HL-60 (cell line): ENCODE results near the gene IMPA2.

Source experiments
- DNase-seq, 2 experiments: peaks; one replicate each; pipeline ENCODE4 v3.0.0-alpha.2; 2010 to 2020; ENCODE audit warnings: low read depth in 1 of 2, low spot score in 1 of 2
- H3K27ac ChIP-seq: fragments of 250-450 bp; sonication (Bioruptor Pico); replicated peaks from 2 replicates; pipeline ENCODE4 v1.5.1; 2020; ENCODE audit warnings: mild to moderate bottlenecking, moderate library complexity
- H3K27me3 ChIP-seq: fragments of 250-450 bp; sonication (Bioruptor Pico); 2 replicates; pipeline ENCODE4 v1.5.1; 2021; ENCODE audit warnings: mild to moderate bottlenecking, moderate library complexity; ENCODE audit not compliant: insufficient read depth, poor library complexity, severe bottlenecking
- H3K4me3 ChIP-seq: replicated peaks from 2 replicates; pipeline ENCODE4 v1.5.1; 2011; ENCODE audit warnings: mild to moderate bottlenecking, control low read depth, low read length; ENCODE audit not compliant: insufficient read depth
- CTCF ChIP-seq: IDR thresholded peaks from one replicate; pipeline ENCODE4 v1.5.1; 2011; ENCODE audit warnings: low read length, control low read depth, inconsistent platforms; ENCODE audit not compliant: insufficient read depth
- GABPA ChIP-seq: IDR thresholded peaks from 2 replicates; pipeline ENCODE4 v1.6.1; 2012; ENCODE audit warnings: low read depth
- POLR2AphosphoS5 ChIP-seq: IDR thresholded peaks from 2 replicates; pipeline ENCODE4 v1.6.1; 2012; ENCODE audit warnings: low read depth
- REST ChIP-seq: IDR thresholded peaks from 2 replicates; pipeline ENCODE4 v1.6.1; 2012; ENCODE audit warnings: low read depth; ENCODE audit not compliant: insufficient replicate concordance
- SPI1 ChIP-seq: IDR thresholded peaks from 2 replicates; pipeline ENCODE4 v1.6.1; 2012; ENCODE audit warnings: low read depth, mild to moderate bottlenecking, borderline replicate concordance

The IMPA2 gene

GRCh38 chr18:12028674-12029073 lies 47.4 kb downstream of the IMPA2 start:
- Histone ChIP-seq H3K4me3 (no peak overlapping the region), H3K27ac (no peak overlapping the region), H3K27me3 (no peaks in the 10 kb centered on the region)
- no peak for TF ChIP-seq GABPA
- no peak for TF ChIP-seq SPI1
- TF ChIP-seq REST, result no peak
- no peak for TF ChIP-seq POLR2AphosphoS5
- no peak for TF ChIP-seq CTCF
- no peak for DNase-seq

GRCh38 chr18:12029786-12030584 lies 48.7 kb downstream of the IMPA2 start:
- TF ChIP-seq GABPA, result no peak
- no peak for TF ChIP-seq CTCF
- no peak for TF ChIP-seq SPI1
- no peak for TF ChIP-seq POLR2AphosphoS5
- no peak for TF ChIP-seq REST
- H3K4me3 ChIP-seq, result no peak overlapping the region
- DNase-seq, result no peak
- H3K27ac ChIP-seq, result no peak overlapping the region
- no peaks in the 10 kb centered on the region for H3K27me3 ChIP-seq

GRCh38 chr18:12030670-12031069 lies 49.4 kb downstream of the IMPA2 start:
- Histone ChIP-seq H3K27ac (no peak overlapping the region), H3K4me3 (no peak overlapping the region), H3K27me3 (no peaks in the 10 kb centered on the region)
- TF ChIP-seq GABPA, result no peak
- TF ChIP-seq REST, result no peak
- no peak for TF ChIP-seq SPI1
- no peak for TF ChIP-seq POLR2AphosphoS5
- TF ChIP-seq CTCF, result no peak
- DNase-seq, result no peak
